ENCODE results near the gene NECTIN2.
A peak's percentile ranks its signal among the peaks of the same experiment; 100 is the strongest.

- TF ChIP-seq CTCF (IDR thresholded peaks at IDR 0.05; ENCODE audit: low read depth, low read length, poor library complexity, severe bottlenecking), result peak; percentile 42
- no peak for TF ChIP-seq EZH2phosphoT487 (IDR thresholded peaks at IDR 0.05; ENCODE audit: borderline replicate concordance, low read length)
Measured at GRCh38 chr19:44807652-44808462, 38.2 kb upstream of the NECTIN2 start.
